HG02642 (cell line): ENCODE data around the gene HEPHL1.
"Not testable (repeated sequence)": the region's sequence is repeated elsewhere in the genome, so short reads cannot be mapped to it uniquely, and the experiment has no call there.

Experiments
- ATAC-seq: cut with Tn5 transposase; IDR thresholded peaks from one replicate; pipeline ENCODE4 v1.9.1; 2021; ENCODE audit warnings: mild to moderate bottlenecking; ENCODE audit not compliant: unreplicated experiment, poor library complexity

The HEPHL1 gene

GRCh38 chr11:94145431-94145830, 124.3 kb downstream of the HEPHL1 start:
- no peak for ATAC-seq

DNA sequence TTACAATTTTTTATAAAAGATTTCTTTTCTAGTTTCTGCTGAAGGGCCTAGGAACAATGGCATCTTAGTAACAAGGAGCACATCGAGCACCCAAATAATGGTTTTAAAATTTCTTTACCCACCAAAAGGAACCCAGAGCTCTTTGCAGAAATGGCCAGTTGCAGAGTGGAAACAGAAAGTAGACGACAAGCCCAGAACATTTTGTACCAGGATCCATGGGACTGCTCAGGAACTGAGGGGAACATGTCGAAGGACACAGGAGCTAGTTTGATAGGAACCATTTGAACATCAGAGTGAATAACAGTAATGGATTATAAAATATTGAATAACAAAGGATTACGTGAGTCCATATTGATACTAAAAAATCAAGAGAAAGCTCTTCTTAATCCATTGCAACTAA, 124.8 kb downstream of the HEPHL1 start:
- ATAC-seq, result no peak

DNA sequence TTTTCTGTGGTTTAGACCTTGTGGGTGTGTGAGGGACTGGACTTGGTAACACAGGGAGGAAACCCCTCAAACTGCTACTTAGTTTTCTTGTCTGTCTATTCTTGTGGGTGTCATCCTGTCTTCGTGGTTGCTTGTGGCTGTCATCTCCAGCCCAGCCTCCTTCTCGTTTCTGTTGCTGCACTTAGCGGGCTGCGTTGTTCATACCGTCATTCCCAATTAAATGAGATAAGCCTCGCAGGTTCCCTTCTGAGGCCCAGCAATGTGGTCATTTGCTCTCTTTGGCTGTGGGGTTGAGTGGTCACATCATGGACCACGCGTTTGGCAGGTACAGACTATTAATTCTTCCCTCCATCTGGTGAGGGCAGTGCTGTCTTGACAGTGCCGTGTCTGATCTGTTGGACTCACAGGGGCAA, 126.3 kb downstream of the HEPHL1 start:
- no peak for ATAC-seq

GRCh38 chr11:94148189-94148588, 127.0 kb downstream of the HEPHL1 start:
- ATAC-seq, result no peak

- no peak for ATAC-seq
Observed at GRCh38 chr11:94149431-94150017, 128.4 kb downstream of the HEPHL1 start.

- no peak for ATAC-seq
Observed at GRCh38 chr11:94150056-94150455, 128.9 kb downstream of the HEPHL1 start.

- ATAC-seq, result no peak
Observed at GRCh38 chr11:94150704-94151685, 129.8 kb downstream of the HEPHL1 start.

DNA sequence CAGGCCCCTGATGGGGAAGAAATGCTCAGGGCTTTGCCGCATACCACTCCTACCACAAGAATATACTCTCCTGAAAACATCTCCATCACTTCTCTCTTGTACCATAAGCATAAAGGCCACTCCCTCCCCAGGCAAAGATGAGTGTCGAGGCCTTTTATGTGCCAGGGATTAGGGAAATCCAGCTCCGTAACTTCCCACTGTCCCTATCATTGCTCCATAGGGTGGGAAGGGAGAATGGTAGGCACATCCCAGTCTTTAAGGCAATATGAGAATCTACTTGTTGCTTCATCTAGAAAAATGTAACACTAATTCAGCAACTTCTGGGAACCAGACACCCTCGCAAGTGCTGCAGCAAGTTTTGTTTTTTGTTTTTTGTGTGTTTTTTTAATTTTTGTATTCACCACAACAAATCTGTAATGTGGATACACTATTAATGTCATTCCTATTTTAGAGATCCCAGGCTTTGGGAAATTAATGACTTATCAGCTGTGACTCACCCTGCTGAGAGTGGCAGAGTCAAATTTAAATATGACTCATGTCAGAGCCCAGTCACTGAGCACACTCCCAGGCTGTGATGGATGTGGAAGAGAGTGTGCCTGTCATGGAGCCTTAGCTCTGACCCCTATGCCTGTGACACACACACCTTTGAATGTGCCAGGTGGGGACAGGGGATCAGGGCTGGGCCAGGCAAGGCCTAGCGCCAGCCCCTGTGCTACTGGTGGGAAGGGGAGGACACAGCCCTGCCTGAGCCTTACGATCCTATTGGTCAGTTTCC, 130.9 kb downstream of the HEPHL1 start:
- peak; percentile 61 for ATAC-seq

DNA sequence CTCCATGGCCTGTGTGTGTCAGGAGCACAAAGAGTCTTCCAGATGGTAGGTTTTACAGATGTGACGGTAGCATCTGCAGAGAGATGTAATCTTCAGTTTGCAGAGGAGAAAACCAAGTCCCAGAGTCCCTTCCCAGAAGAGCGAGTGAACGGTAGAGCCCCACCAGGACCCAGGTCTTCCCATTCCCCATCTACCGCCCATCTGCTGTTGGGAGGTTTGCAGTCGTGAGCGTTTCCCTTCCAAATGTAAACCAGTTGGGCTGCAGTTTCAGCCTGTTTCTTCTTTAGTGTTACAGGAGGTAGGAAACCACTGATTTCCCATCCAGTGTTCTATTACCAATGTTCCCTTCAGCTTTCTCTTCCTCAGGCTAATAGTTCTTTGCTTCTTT, 131.5 kb downstream of the HEPHL1 start:
- ATAC-seq, result no peak

DNA sequence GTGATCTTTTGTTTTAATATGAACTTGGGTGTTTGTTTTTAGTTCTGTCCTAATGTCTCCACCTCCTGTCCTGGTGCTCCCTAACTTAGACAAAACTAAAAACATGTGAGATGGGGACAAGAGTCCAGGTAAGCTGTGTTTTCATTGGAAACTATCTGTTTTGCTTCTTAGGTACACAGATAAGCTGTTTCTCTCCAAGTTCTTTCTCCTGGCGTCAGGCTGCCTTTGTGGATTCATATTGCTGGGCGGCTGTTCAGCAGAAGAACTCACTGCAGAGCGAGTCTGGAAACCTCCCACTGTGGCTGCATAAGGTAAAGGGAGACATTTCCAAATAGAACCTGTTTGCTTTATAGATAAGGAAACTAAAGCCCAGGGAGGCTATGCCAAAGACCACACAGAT, 132.2 kb downstream of the HEPHL1 start:
- no peak for ATAC-seq

DNA sequence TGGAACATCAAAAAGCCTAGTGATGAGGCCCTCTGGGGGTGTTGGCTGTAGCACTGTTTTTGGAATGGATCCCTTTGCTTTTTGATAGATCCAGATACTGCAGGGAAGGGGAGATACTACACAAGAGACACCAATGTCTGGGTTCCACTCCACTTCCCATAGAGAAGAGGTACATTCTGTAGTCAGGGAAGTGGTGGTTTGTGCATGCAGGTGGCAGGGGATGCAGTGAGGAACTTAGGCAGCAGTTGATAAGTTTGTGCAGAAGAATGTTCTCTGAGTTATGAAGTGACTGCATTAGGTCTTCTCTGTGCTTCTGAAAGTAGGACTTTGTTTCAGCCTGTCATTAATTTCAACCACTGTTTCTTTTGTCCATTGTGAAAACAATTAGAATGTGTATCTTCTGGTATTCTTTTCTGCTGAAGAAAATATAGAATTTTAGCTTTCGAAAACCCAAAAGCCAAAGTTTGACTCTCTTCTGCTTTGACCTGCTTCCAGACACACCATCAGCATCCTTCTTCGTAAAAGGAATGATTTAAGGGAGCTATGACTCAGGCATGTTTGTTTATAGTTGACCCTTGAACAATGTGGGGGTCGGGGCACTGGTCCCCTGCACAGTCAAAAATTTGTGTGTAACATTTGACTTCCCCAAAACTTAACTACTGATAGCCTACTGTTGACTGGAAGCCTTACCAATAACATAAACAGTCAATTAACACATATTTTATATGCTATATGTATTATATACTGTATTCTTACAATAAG, 133.1 kb downstream of the HEPHL1 start:
- no peak for ATAC-seq

DNA sequence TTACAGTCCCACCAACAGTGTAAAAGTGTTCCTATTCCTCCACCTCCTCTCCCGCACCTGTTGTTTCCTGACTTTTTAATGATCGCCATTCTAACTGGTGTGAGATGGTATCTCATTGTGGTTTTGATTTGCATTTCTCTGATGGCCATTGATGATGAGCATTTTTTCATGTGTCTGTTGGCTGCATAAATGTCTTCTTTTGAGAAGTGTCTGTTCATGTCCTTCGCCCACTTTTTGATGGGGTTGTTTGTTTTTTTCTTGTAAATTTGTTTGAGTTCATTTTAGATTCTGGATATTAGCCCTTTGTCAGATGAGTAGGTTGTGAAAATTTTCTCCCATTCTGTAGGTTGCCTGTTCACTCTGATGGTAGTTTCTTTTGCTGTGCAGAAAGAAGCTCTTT, 136.2 kb downstream of the HEPHL1 start:
- not testable (repeated sequence) for ATAC-seq
